ENCODE results near the gene VPS33A. TPM values are rescaled to one million over a fixed set of nuclear protein-coding genes. Genes with fewer than 3 reads are reported as not detected.
"Not testable (repeated sequence)": the region's sequence is repeated elsewhere in the genome, so short reads cannot be mapped to it uniquely, and the experiment has no call there.

The VPS33A gene
- total and polyA plus RNA-seq, 7 donors, result 10.3 to 33.6 (median 17.1) TPM

DNA sequence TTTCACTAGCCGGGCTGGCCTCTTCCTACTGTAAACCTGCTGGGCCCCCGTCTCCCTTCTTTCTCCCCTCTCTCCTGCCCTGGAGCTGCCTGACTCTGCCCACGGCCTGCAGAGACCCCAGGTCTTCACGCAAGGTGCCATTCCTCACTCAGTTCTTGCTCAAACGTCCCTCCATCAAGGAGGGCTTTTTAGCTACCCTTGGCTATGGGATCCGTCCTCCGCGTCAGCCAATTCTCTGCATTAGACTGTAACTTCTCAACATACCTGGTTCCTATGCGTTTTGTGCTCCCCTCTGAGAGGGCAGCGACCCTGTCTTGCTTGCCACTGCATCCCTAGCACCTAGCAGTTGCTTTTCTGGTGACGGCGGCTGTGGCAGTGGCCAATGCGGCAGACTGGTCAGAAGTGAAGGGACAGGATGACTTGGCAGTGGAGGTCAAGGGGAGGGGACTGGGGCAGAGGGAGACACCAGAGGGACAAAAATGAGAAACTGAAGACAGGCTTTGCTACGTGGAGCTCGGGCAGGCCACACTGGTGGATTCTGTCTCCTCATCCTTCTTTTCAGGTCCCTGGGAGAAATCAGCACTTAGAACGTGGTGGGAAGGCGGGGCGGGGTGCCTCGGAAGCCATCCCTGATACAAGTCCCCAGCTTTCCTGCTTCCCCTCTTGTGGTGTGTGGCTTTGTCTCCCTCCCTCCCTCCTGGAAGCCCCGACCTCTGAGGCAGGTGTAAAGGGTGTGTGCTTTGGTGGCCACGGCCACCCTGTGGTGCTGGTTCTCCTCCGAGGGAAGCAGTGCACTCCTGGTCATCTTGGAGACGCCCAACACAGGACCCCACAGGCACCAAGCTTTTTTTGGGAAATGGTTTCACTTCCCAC, 61.0 kb downstream of the VPS33A start:
- ATAC-seq (peak in 1 of 4 donors; percentile 14), DNase-seq (no peak)
- no peak overlapping the region for H3K4me3 ChIP-seq
- intact Hi-C loops (cut with DNase I), result loop anchor here in 1 of 2 donors (10.0 kb wide), 1 partner anchor 280 kb away; no protein-coding TSS in a partner anchor
- WGBS, 3 donors, result 31 to 42% (median 40%) methylated on average over 22 to 23 of the region's 23 CpGs
- no peaks in the 10 kb centered on the region for H3K4me1 ChIP-seq
- peaks cover 0 to 48% (median 19%) of the 10 kb centered on the region in 3 donors for H3K27me3 ChIP-seq (ENCODE audit: insufficient read depth in 3 of 3, low read length in 2 of 3)
- TF ChIP-seq, protein P1, sequence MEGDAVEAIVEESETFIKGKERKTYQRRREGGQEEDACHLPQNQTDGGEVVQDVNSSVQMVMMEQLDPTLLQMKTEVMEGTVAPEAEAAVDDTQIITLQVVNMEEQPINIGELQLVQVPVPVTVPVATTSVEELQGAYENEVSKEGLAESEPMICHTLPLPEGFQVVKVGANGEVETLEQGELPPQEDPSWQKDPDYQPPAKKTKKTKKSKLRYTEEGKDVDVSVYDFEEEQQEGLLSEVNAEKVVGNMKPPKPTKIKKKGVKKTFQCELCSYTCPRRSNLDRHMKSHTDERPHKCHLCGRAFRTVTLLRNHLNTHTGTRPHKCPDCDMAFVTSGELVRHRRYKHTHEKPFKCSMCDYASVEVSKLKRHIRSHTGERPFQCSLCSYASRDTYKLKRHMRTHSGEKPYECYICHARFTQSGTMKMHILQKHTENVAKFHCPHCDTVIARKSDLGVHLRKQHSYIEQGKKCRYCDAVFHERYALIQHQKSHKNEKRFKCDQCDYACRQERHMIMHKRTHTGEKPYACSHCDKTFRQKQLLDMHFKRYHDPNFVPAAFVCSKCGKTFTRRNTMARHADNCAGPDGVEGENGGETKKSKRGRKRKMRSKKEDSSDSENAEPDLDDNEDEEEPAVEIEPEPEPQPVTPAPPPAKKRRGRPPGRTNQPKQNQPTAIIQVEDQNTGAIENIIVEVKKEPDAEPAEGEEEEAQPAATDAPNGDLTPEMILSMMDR (IDR thresholded peaks at IDR 0.05), result no peak
- no peaks in the 10 kb centered on the region for H3K9me3 ChIP-seq
- no peak overlapping the region for H3K27ac ChIP-seq
- peaks cover 5 to 36% of the 10 kb centered on the region in 2 donors for H3K36me3 ChIP-seq (ENCODE audit: insufficient read depth in 1 of 2, low read depth in 1 of 2)

DNA sequence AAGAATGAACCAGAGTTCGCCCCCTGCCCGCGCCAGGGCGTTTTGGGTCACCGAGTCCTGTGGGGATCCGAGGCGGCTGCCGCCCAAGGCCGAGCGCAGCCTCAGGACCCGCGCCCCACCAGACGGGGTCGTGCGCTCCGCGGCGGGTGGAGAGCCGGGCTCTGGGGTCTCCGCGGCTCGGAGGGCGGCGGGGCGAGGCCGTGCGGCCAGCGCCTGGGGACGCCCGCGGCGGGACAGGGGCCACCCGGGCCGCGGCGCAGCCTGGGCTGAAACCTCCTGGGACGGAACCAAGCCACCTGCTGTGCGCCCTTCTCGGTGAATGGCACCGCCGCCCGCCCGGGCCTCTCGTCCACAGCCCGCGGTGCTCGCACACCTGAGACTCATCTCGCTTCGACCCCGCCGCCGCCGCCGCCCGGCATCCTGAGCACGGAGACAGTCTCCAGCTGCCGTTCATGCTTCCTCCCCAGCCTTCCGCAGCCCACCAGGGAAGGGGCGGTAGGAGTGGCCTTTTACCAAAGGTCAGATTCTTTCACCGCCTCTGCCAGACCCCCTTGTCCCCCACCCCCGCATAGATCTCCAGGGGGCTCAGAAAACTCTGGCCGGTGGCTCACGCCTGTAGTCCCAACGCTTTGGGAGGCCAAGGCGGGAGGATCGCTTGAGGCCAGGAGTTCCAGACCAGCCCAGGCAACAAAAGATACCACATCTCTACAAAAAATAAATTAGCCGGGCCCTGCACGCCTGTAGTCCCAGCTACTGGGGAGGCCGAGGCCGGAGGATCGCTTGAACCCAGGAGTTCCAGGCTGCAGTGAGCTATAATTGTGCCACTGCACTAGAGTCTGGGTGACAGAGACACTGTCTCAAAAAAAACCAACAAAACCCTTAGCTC, 61.9 kb downstream of the VPS33A start:
- TF ChIP-seq, protein P1 (IDR thresholded peaks at IDR 0.05), result no peak
- H3K27me3 ChIP-seq (ENCODE audit: insufficient read depth in 3 of 3, low read length in 2 of 3), result peaks cover 0 to 52% (median 23%) of the 10 kb centered on the region in 3 donors
- H3K4me3 ChIP-seq, result peak overlapping the region; percentile 71
- intact Hi-C loops (cut with DNase I), result loop anchor here in 1 of 2 donors (10.0 kb wide), 1 partner anchor 280 kb away; no protein-coding TSS in a partner anchor
- DNase-seq, result no peak
- peak in 1 of 4 donors; percentile 25 for ATAC-seq
- no peaks in the 10 kb centered on the region for H3K9me3 ChIP-seq
- 9 to 23% (median 15%) methylated on average over 33 to 71 of the region's 71 CpGs for WGBS, 3 donors
- H3K4me1 ChIP-seq, result no peaks in the 10 kb centered on the region
- H3K36me3 ChIP-seq (ENCODE audit: insufficient read depth in 1 of 2, low read depth in 1 of 2), result peaks cover 5 to 27% of the 10 kb centered on the region in 2 donors
- H3K27ac ChIP-seq, result no peak overlapping the region

DNA sequence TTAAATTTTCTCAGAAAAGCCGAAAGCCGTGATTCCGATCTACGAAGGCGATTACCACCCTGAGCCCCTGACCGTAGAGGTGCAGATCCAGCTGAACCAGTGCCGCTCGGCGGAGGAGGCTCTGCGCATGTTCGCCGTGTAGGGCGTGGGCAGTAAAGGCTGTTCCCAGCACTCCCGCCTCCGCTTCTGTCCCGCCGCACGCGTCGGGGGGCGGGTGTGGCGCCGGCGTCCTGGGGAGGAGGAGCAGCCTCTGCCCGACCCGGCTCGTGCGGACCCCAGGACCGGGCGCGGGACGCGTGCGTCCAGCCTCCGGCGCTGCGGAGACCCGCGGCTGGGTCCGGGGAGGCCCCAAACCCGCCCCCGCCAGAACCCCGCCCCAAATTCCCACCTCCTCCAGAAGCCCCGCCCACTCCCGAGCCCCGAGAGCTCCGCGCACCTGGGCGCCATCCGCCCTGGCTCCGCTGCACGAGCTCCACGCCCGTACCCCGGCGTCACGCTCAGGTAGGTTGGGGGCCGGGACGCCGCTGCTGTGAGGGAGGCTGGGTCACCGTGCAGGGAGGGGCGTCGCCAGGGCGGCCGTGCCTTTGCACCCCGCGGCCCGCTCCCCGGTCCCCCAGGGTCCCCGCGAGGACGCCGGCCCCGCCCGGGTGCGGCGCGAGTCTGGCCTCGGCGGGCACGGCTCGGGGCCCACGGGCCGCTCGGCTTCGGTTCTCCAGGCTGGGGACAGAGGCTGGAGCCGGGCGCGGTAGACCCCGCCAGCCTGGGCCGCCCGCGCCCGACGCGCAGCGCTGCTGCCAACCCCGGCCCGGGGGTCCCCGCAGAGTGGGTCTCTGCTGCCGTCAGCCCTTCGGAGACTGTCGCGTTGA, 62.8 kb downstream of the VPS33A start, which contains the start of gene B3GNT4:
B3GNT4 (plus strand) TSS at position 409 of the 866 bp plus-strand sequence. CDS start 910 bp downstream, outside the sequence.
- Histone ChIP-seq H3K4me3 (peak within 1 kb of the TSS; percentile 71), H3K4me1 (no peaks in the 10 kb centered on the region), H3K36me3 (ENCODE audit: insufficient read depth in 1 of 2, low read depth in 1 of 2) (peaks cover 5 to 18% of the 10 kb centered on the region in 2 donors), H3K9me3 (no peaks in the 10 kb centered on the region), H3K27ac (no peak within 1 kb of the TSS), H3K27me3 (ENCODE audit: insufficient read depth in 3 of 3, low read length in 2 of 3) (peaks cover 0 to 52% (median 23%) of the 10 kb centered on the region in 3 donors)
- TF ChIP-seq, protein P1 (IDR thresholded peaks at IDR 0.05), result no peak
- DNase-seq, result peak; percentile 56 to 71
- ATAC-seq, result peak; percentile 45 to 65 (median 59)
- intact Hi-C loops (cut with DNase I), result loop anchor here in 1 of 2 donors (10.0 kb wide), 1 partner anchor 279 kb away; no protein-coding TSS in a partner anchor
- 1% methylated on average over 66 to 104 of the region's 104 CpGs for WGBS, 3 donors

DNA sequence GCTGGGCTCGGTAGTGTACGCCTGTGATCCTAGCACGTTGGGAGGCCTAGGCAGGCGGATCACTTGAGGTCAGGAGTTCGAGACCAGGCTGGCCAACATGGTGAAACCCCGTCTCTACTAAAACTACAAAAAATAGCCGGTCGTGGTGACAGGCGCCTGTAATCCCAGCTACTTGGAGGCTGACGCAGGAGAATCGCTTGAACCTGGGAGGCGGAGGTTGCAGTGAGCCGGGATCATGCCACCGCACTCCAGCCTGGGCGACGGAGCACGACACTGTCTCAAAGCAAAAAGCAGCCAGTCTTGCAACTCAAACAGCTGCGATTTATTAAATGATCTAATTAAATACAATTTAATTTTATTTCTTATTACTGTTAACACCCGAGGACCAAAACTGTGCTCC, 63.5 kb downstream of the VPS33A start:
- ATAC-seq, H3K27ac ChIP-seq, H3K4me1 ChIP-seq, DNase-seq, H3K9me3 ChIP-seq: not testable (repeated sequence)
- intact Hi-C loops (cut with DNase I), result loop anchor here in 1 of 2 donors (10.0 kb wide), 1 partner anchor 278 kb away; no protein-coding TSS in a partner anchor
- Histone ChIP-seq H3K27me3 (ENCODE audit: insufficient read depth in 3 of 3, low read length in 2 of 3) (peaks cover 0 to 52% (median 23%) of the 10 kb centered on the region in 3 donors), H3K36me3 (ENCODE audit: insufficient read depth in 1 of 2, low read depth in 1 of 2) (peaks cover 2 to 11% of the 10 kb centered on the region in 2 donors), H3K4me3 (peak overlapping the region; percentile 71)
- WGBS, 3 donors, result 62 to 65% (median 62%) methylated on average over 19 of the region's 19 CpGs
